Parathyroid adenoma (tissue), 2 donors: Measurements from ENCODE around the gene KRTAP5-6.
"Not testable (repeated sequence)": the region's sequence is repeated elsewhere in the genome, so short reads cannot be mapped to it uniquely, and the experiment has no call there.

Source experiments
- H2AFZ ChIP-seq: fragments of 300-600 bp; sonication (generic); one replicate; pipeline ENCODE4 v1.7.0; 2017; ENCODE audit warnings: antibody characterized with exemption, mild to moderate bottlenecking
- H3K27ac ChIP-seq: fragments of 300-600 bp; sonication (generic); one replicate; pipeline ENCODE4 v1.7.0; 2017
- H3K27me3 ChIP-seq: fragments of 300-600 bp; sonication (generic); one replicate; pipeline ENCODE4 v1.7.0; 2017; ENCODE audit warnings: low read length; ENCODE audit not compliant: control insufficient read depth, insufficient read depth
- H3K36me3 ChIP-seq: fragments of 300-600 bp; sonication (generic); one replicate; pipeline ENCODE4 v1.7.0; 2017; ENCODE audit warnings: low read length; ENCODE audit not compliant: control insufficient read depth, insufficient read depth
- H3K4me1 ChIP-seq: fragments of 300-600 bp; sonication (generic); one replicate; pipeline ENCODE4 v1.7.0; 2017; ENCODE audit warnings: control low read depth
- H3K4me2 ChIP-seq: fragments of 300-600 bp; sonication (generic); one replicate; pipeline ENCODE4 v1.7.0; 2017; ENCODE audit warnings: low read length
- H3K4me3 ChIP-seq: fragments of 300-600 bp; sonication (generic); one replicate; pipeline ENCODE4 v1.7.0; 2017; ENCODE audit warnings: low read depth, low read length
- H3K79me2 ChIP-seq: fragments of 300-600 bp; sonication (generic); one replicate; pipeline ENCODE4 v1.7.0; 2017; ENCODE audit warnings: control low read depth
- H3K9ac ChIP-seq: fragments of 300-600 bp; sonication (generic); one replicate; pipeline ENCODE4 v1.7.0; 2017; ENCODE audit warnings: mild to moderate bottlenecking
- H3K9me3 ChIP-seq: fragments of 300-600 bp; sonication (generic); one replicate; pipeline ENCODE4 v1.7.0; 2017; ENCODE audit warnings: low read length; ENCODE audit not compliant: control insufficient read depth
- TF ChIP-seq, protein P1 (sequence below): fragments of 300-600 bp; sonication (generic); IDR thresholded peaks from one replicate; pipeline ENCODE4 v1.7.0; 2017; ENCODE audit warnings: antibody characterized with exemption, mild to moderate bottlenecking
- donor health status: primary hyperparathyroidism.

KRTAP5-6 gene

GRCh38 chr11:1669546-1670218 is 27.3 kb upstream of the KRTAP5-6 start:
- Histone ChIP-seq H3K9me3 (no peaks in the 10 kb centered on the region), H3K27ac (no peak overlapping the region), H3K36me3 (no peaks in the 10 kb centered on the region), H2AFZ (no peak overlapping the region), H3K4me1 (no peaks in the 10 kb centered on the region), H3K4me2 (no peak overlapping the region), H3K4me3 (no peak overlapping the region), H3K79me2 (no peaks in the 10 kb centered on the region), H3K27me3 (no peaks in the 10 kb centered on the region), H3K9ac (no peak overlapping the region)
- TF ChIP-seq, protein P1, sequence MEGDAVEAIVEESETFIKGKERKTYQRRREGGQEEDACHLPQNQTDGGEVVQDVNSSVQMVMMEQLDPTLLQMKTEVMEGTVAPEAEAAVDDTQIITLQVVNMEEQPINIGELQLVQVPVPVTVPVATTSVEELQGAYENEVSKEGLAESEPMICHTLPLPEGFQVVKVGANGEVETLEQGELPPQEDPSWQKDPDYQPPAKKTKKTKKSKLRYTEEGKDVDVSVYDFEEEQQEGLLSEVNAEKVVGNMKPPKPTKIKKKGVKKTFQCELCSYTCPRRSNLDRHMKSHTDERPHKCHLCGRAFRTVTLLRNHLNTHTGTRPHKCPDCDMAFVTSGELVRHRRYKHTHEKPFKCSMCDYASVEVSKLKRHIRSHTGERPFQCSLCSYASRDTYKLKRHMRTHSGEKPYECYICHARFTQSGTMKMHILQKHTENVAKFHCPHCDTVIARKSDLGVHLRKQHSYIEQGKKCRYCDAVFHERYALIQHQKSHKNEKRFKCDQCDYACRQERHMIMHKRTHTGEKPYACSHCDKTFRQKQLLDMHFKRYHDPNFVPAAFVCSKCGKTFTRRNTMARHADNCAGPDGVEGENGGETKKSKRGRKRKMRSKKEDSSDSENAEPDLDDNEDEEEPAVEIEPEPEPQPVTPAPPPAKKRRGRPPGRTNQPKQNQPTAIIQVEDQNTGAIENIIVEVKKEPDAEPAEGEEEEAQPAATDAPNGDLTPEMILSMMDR = no peak

DNA sequence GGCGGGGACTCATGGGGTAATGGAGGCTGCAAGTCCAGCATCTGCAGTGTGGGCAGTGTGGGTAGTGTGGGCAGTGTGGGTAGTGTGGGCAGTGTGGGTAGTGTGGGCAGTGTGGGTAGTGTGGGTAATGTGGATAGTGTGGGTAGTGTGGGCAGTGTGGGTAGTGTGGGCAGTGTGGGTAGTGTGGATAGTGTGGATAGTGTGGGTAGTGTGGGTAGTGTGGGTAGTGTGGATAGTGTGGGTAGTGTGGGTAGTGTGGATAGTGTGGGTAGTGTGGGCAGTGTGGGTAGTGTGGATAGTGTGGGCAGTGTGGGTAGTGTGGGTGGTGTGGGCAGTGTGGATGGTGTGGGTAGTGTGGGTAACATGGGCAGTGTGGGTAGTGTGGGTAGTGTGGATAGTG is 26.5 kb upstream of the KRTAP5-6 start:
- not testable (repeated sequence) for H3K27ac ChIP-seq, H3K4me3 ChIP-seq, H3K4me2 ChIP-seq, H2AFZ ChIP-seq, H3K36me3 ChIP-seq, H3K27me3 ChIP-seq, H3K9ac ChIP-seq, H3K79me2 ChIP-seq, H3K4me1 ChIP-seq, H3K9me3 ChIP-seq

DNA sequence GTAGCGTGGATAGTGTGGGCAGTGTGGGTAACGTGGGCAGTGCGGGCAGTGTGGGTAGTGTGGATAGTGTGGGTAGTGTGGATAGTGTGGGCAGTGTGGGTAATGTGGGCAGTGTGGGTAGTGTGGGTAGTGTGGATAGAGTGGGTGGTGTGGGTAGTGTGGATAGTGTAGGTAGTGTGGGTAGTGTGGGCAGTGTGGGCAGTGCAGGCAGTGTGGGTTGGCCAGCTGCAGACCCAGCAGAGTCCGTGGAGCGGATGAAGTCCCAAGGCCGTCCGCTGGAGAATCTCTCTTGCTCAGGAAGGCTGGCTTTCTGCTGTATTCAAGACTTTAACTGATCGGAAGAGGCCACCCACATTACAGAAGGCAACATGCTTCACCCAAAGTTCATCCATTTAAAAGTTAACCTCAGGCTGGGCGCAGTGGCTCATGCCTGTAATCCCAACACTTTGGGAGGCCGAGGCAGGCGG is 26.1 kb upstream of the KRTAP5-6 start:
- Histone ChIP-seq H3K79me2 (no peaks in the 10 kb centered on the region), H3K36me3 (no peaks in the 10 kb centered on the region), H3K4me2 (no peak overlapping the region), H3K27me3 (no peaks in the 10 kb centered on the region), H2AFZ (no peak overlapping the region), H3K4me1 (no peaks in the 10 kb centered on the region), H3K4me3 (no peak overlapping the region), H3K9me3 (no peaks in the 10 kb centered on the region), H3K9ac (no peak overlapping the region), H3K27ac (no peak overlapping the region)
- TF ChIP-seq, protein P1 = no peak

- H3K36me3 ChIP-seq = no peaks in the 10 kb centered on the region
- no peaks in the 10 kb centered on the region for H3K27me3 ChIP-seq
- no peaks in the 10 kb centered on the region for H3K79me2 ChIP-seq
- H3K4me1 ChIP-seq = no peaks in the 10 kb centered on the region
- H3K4me3 ChIP-seq = no peak overlapping the region
- no peak overlapping the region for H2AFZ ChIP-seq
- H3K4me2 ChIP-seq = no peak overlapping the region
- H3K27ac ChIP-seq = no peak overlapping the region
- H3K9me3 ChIP-seq = no peaks in the 10 kb centered on the region
- no peak overlapping the region for H3K9ac ChIP-seq
- TF ChIP-seq, protein P1 = no peak
Observed at GRCh38 chr11:1671658-1672057, 25.3 kb upstream of the KRTAP5-6 start.

DNA sequence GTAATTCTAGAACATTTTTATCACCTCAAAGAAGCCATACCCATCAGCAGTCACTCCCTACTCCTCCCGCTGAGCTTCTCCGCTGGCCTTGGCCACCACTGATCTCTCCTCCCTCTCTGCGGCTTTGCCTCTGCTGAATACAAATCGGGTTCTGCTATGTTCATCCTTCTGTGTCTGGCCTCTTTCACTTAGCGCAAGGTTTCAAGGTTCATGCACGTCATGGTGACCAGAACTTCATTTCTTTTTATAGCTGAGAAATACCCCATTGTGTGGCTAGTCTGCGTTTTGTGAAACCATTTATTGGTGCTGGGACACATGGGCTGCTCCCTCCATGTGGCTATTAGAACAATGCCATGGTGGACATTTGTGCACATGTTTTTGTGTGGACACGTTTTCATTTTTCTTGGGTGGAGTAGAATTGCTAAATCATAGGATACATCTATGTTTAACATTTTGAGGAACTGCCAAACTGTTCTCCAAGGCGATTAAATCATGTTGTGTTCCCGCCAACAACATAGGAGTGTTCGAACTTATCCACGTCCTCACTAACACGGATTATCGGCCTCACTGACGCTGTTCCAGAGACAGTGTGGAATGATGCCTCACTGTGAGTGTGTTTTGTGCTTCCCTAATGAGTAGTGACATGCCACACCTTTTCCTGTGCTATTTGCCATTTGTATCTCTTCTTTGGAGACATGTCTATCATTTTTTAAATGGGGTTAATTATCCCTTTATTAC is 24.2 kb upstream of the KRTAP5-6 start:
- no peak overlapping the region for H2AFZ ChIP-seq
- no peak overlapping the region for H3K4me3 ChIP-seq
- no peaks in the 10 kb centered on the region for H3K36me3 ChIP-seq
- no peak overlapping the region for H3K27ac ChIP-seq
- H3K79me2 ChIP-seq = no peaks in the 10 kb centered on the region
- no peak overlapping the region for H3K9ac ChIP-seq
- no peaks in the 10 kb centered on the region for H3K4me1 ChIP-seq
- H3K9me3 ChIP-seq = no peaks in the 10 kb centered on the region
- TF ChIP-seq, protein P1 = no peak
- no peak overlapping the region for H3K4me2 ChIP-seq
- H3K27me3 ChIP-seq = no peaks in the 10 kb centered on the region
